ENCODE measurements around the gene RAF1.

Gene RAF1

GRCh38 chr3:12611117-12611516 is 52.8 kb downstream of the RAF1 start:
- CTCF ChIA-PET: no interaction called here
- no peak for DNase-seq (ENCODE audit: extremely low spot score)
- POLR2A ChIA-PET: no interaction called here
- TF ChIP-seq FOXK2 (IDR thresholded peaks at IDR 0.05): no peak
- TF ChIP-seq FOXM1 (IDR thresholded peaks at IDR 0.05; ENCODE audit: borderline replicate concordance): no peak

DNA sequence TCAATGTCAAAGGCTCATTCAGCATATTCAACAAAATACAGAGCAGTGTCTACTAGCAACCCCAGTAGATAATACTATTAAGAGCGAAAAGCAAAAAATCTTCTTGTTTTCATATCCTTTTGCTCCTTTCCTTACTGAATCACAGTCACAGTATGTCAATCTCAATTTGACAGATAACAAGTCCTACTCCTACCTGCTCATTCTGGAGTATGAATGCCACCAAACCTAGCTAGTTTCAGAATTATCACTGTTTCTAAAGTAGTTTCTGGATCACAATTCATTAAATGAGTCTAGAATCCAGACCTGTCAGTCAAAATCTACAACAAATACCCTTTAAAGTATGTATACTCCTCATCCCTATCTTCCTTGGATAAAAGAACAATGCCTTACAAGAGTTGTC is 55.5 kb downstream of the RAF1 start:
- TF ChIP-seq NFRKB (IDR thresholded peaks at IDR 0.05) (no peak), L3MBTL2 (conservative IDR thresholded peaks at IDR 0.05) (no peak), HDGF (IDR thresholded peaks at IDR 0.05; ENCODE audit: borderline replicate concordance) (no peak), FOXA1 (IDR thresholded peaks at IDR 0.05) (no peak), TARDBP (IDR thresholded peaks at IDR 0.05) (no peak), CTBP1 (IDR thresholded peaks at IDR 0.05; ENCODE audit: borderline replicate concordance) (no peak), SP1 (IDR thresholded peaks at IDR 0.05) (no peak), PKNOX1 (IDR thresholded peaks at IDR 0.05) (no peak), LEF1 (IDR thresholded peaks at IDR 0.05; ENCODE audit: borderline replicate concordance) (no peak), FOXM1 (IDR thresholded peaks at IDR 0.05; ENCODE audit: borderline replicate concordance) (no peak), ELF4 (IDR thresholded peaks at IDR 0.05) (no peak), ZNF384 (IDR thresholded peaks at IDR 0.05) (no peak)
- ChIA-PET POLR2A (no interaction called here), CTCF (interaction anchor here (0.6 kb wide), 2 partner anchors 853 to 1069 kb away, joined by 4 read pairs; no protein-coding TSS in a partner anchor)
- DNase-seq (ENCODE audit: extremely low spot score): no peak

DNA sequence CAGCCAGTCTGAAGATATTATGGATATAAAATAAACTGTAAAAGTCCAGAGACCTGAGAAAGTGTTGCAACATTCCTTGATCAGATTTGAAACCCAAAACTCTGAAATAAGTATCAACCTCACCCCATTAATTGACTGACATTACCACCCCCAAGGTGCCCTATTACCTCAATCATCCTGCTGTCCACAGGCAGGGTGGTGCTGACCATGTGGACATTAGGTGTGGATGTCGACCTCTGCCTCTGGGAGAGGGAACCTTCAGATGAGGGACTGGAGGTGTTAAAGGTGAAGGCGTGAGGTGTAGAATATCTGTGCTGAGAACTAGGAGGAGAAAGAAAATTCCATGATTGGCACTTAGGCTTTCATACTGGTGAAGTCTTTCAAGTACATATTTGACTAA is 59.9 kb downstream of the RAF1 start:
- POLR2A ChIA-PET: no interaction called here
- CTCF ChIA-PET: no interaction called here
- TF ChIP-seq TARDBP (IDR thresholded peaks at IDR 0.05): no peak
- TF ChIP-seq SUZ12 (IDR thresholded peaks at IDR 0.05): no peak
- TF ChIP-seq LEF1 (IDR thresholded peaks at IDR 0.05; ENCODE audit: borderline replicate concordance): no peak
- TF ChIP-seq SP1 (IDR thresholded peaks at IDR 0.05): no peak
- TF ChIP-seq FOXM1 (IDR thresholded peaks at IDR 0.05; ENCODE audit: borderline replicate concordance): no peak
- TF ChIP-seq PKNOX1 (IDR thresholded peaks at IDR 0.05): no peak
- no peak for TF ChIP-seq CTBP1 (IDR thresholded peaks at IDR 0.05; ENCODE audit: borderline replicate concordance)
- no peak for TF ChIP-seq ARNT (IDR thresholded peaks at IDR 0.05)
- TF ChIP-seq FOXK2 (IDR thresholded peaks at IDR 0.05): no peak
- no peak for DNase-seq (ENCODE audit: extremely low spot score)

- no peak for DNase-seq (ENCODE audit: extremely low spot score)
- TF ChIP-seq PKNOX1 (IDR thresholded peaks at IDR 0.05) (no peak), SUZ12 (IDR thresholded peaks at IDR 0.05) (no peak), CTBP1 (IDR thresholded peaks at IDR 0.05; ENCODE audit: borderline replicate concordance) (no peak), BHLHE40 (IDR thresholded peaks at IDR 0.05; ENCODE audit: borderline replicate concordance) (no peak), ELF4 (IDR thresholded peaks at IDR 0.05) (no peak), SP1 (IDR thresholded peaks at IDR 0.05) (no peak), TARDBP (IDR thresholded peaks at IDR 0.05) (no peak), ZNF384 (IDR thresholded peaks at IDR 0.05) (no peak), HDGF (IDR thresholded peaks at IDR 0.05; ENCODE audit: borderline replicate concordance) (no peak), L3MBTL2 (conservative IDR thresholded peaks at IDR 0.05) (no peak), FOXM1 (IDR thresholded peaks at IDR 0.05; ENCODE audit: borderline replicate concordance) (no peak), ARNT (IDR thresholded peaks at IDR 0.05) (no peak), LEF1 (IDR thresholded peaks at IDR 0.05; ENCODE audit: borderline replicate concordance) (no peak), FOXA1 (IDR thresholded peaks at IDR 0.05) (no peak)
- CTCF ChIA-PET: interaction anchor here (0.6 kb wide), 1 partner anchor 152 kb away, joined by 3 read pairs; no protein-coding TSS in a partner anchor
- POLR2A ChIA-PET: no interaction called here
These were observed 62.8 kb downstream of the RAF1 start for GRCh38 chr3:12601072-12601471.

DNA sequence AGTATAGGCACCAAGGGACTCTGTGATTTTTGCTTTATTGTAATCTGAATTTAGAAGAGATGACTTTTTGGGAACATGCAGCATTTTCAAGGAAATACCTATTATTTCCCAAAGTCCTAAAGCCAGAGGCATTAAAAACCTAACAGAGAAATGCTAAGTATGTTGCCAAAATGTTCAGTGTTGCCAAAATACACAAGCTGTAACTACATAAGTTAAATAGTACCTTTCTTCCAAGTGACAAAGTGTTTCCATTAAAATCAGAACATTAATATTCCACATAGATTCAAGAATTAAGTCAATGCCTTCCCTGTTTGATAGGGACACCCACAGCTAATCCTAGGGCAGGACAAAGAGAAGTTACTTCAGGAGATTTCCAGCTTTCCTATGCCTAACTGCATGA is 65.0 kb downstream of the RAF1 start:
- no peak for TF ChIP-seq BHLHE40 (IDR thresholded peaks at IDR 0.05; ENCODE audit: borderline replicate concordance)
- TF ChIP-seq CTBP1 (IDR thresholded peaks at IDR 0.05; ENCODE audit: borderline replicate concordance): no peak
- no peak for TF ChIP-seq PKNOX1 (IDR thresholded peaks at IDR 0.05)
- TF ChIP-seq TARDBP (IDR thresholded peaks at IDR 0.05): no peak
- no peak for TF ChIP-seq ELF4 (IDR thresholded peaks at IDR 0.05)
- TF ChIP-seq FOXM1 (IDR thresholded peaks at IDR 0.05; ENCODE audit: borderline replicate concordance): no peak
- TF ChIP-seq FOXA1 (IDR thresholded peaks at IDR 0.05): no peak
- no peak for TF ChIP-seq FOXK2 (IDR thresholded peaks at IDR 0.05)
- no peak for TF ChIP-seq NFRKB (IDR thresholded peaks at IDR 0.05)
- no peak for TF ChIP-seq LEF1 (IDR thresholded peaks at IDR 0.05; ENCODE audit: borderline replicate concordance)
- TF ChIP-seq SUZ12 (IDR thresholded peaks at IDR 0.05): no peak
- POLR2A ChIA-PET: no interaction called here
- DNase-seq (ENCODE audit: extremely low spot score): no peak
- CTCF ChIA-PET: no interaction called here

- ChIA-PET POLR2A (no interaction called here), CTCF (no interaction called here)
- TF ChIP-seq ZNF384 (IDR thresholded peaks at IDR 0.05) (no peak), CTBP1 (IDR thresholded peaks at IDR 0.05; ENCODE audit: borderline replicate concordance) (no peak), HDGF (IDR thresholded peaks at IDR 0.05; ENCODE audit: borderline replicate concordance) (no peak), ELF4 (IDR thresholded peaks at IDR 0.05) (no peak), BHLHE40 (IDR thresholded peaks at IDR 0.05; ENCODE audit: borderline replicate concordance) (no peak), TARDBP (IDR thresholded peaks at IDR 0.05) (no peak), L3MBTL2 (conservative IDR thresholded peaks at IDR 0.05) (no peak)
- DNase-seq (ENCODE audit: extremely low spot score): no peak
These were observed 70.4 kb downstream of the RAF1 start for GRCh38 chr3:12593473-12593872.

All from HEK293T (cell line).